Endothelial cell of umbilical vein (primary cell): ENCODE data around the gene ZNF629. TPM values are rescaled to one million over a fixed set of nuclear protein-coding genes. Genes with fewer than 3 reads are reported as not detected.

Experiments
- BruUV-seq: library from RNA; stranded (reverse); fragments of 400-500 nt; replicated peaks from 2 replicates; lab custom pipeline; 2021; lab: Mats Ljungman, UMichigan
- CTCF ChIA-PET: fragments of 300-600, 350-600 bp; sonication (Branson Sonifier 250); formaldehyde crosslinking; loops from one replicate; lab custom pipeline; 2021; ENCODE audit warnings: antibody characterized with exemption, inconsistent platforms; lab: Charles Lee
- POLR2A ChIA-PET: fragments of 300-600, 350-600 bp; sonication (Branson Sonifier 250); formaldehyde crosslinking; loops from one replicate; lab custom pipeline; 2021; ENCODE audit warnings: antibody characterized with exemption, inconsistent platforms; lab: Charles Lee
- DNase-seq: peaks from one replicate; pipeline ENCODE4 v3.0.0-alpha.2; 2011; ENCODE audit warnings: low read depth, low spot score
- FAIRE-seq: peaks from 2 replicates; lab custom pipeline; 2011; peaks lifted over from hg19 to GRCh38; lab: Jason Lieb, UNC
- H2AFZ ChIP-seq: 2 replicates; pipeline ENCODE4 v1.6.0; 2012; ENCODE audit warnings: low read depth, low read length, control low read depth, inconsistent platforms
- H3K27ac ChIP-seq: 2 replicates; pipeline ENCODE4 v1.5.1; 2011; ENCODE audit warnings: low read depth, mild to moderate bottlenecking, control low read depth, low read length, moderate library complexity; ENCODE audit not compliant: insufficient read depth
- H3K27me3 ChIP-seq, 2 experiments: 2 replicates each; pipeline versions ENCODE4 v1.6.0 to v1.6.1; 2011; ENCODE audit warnings: low read length in 2 of 2, mixed read lengths in 1 of 2; ENCODE audit not compliant: control insufficient read depth in 2 of 2, insufficient read depth in 2 of 2
- H3K36me3 ChIP-seq, 2 experiments: 2 replicates in 1 of 2; 3 replicates in 1 of 2; pipeline ENCODE4 v1.5.1; 2011; ENCODE audit warnings: low read length in 2 of 2, mild to moderate bottlenecking in 1 of 2, moderate library complexity in 1 of 2; ENCODE audit not compliant: control insufficient read depth in 2 of 2, insufficient read depth in 2 of 2; ENCODE audit errors: extremely low read depth in 1 of 2
- H3K4me1 ChIP-seq: 3 replicates; pipeline ENCODE4 v1.5.1; 2011; ENCODE audit warnings: mild to moderate bottlenecking, low read length; ENCODE audit not compliant: control insufficient read depth, insufficient read depth; ENCODE audit errors: extremely low read depth
- H3K4me2 ChIP-seq: 2 replicates; pipeline ENCODE4 v1.6.1; 2011; ENCODE audit warnings: low read length, control low read depth, mixed read lengths; ENCODE audit not compliant: insufficient read depth
- H3K4me3 ChIP-seq, 3 experiments: fragments of 200-600 bp in 1 of 3; sonication (generic), shearing (Covaris generic) in 1 of 3; replicated peaks in 1 of 3; 2 replicates each; pipeline ENCODE4 v1.5.1; 2011 to 2016; ENCODE audit warnings: control low read depth in 3 of 3, low read length in 3 of 3, mild to moderate bottlenecking in 2 of 3, inconsistent platforms in 1 of 3, low read depth in 1 of 3, moderate library complexity in 1 of 3; ENCODE audit not compliant: insufficient read depth in 1 of 3
- H3K79me2 ChIP-seq: 2 replicates; pipeline ENCODE4 v1.6.0; 2012; ENCODE audit warnings: low read length, inconsistent platforms; ENCODE audit not compliant: control insufficient read depth, insufficient read depth
- H3K9ac ChIP-seq: replicated peaks from 2 replicates; pipeline ENCODE3; 2011; ENCODE audit warnings: low read length, control low read depth; ENCODE audit not compliant: insufficient read depth; ENCODE audit errors: extremely low read depth
- H3K9me1 ChIP-seq: replicated peaks from 3 replicates; pipeline ENCODE4 v1.6.0; 2011; ENCODE audit warnings: mild to moderate bottlenecking, low read length; ENCODE audit not compliant: control insufficient read depth, insufficient read depth; ENCODE audit errors: extremely low read depth
- H3K9me3 ChIP-seq: replicated peaks from 2 replicates; pipeline ENCODE4 v1.5.1; 2012; ENCODE audit warnings: low read length, inconsistent platforms; ENCODE audit not compliant: control insufficient read depth, insufficient read depth
- H4K20me1 ChIP-seq: replicated peaks from 2 replicates; pipeline ENCODE3; 2011; ENCODE audit warnings: mild to moderate bottlenecking, low read length; ENCODE audit not compliant: control insufficient read depth, insufficient read depth; ENCODE audit errors: extremely low read depth
- GATA2 ChIP-seq: IDR thresholded peaks from 2 replicates; pipeline ENCODE4 v1.7.0; 2011; ENCODE audit warnings: low read depth, mild to moderate bottlenecking, moderate library complexity, mixed read lengths, low read length; ENCODE audit not compliant: insufficient read length, insufficient read depth
- POLR2A ChIP-seq: IDR thresholded peaks from 2 replicates; pipeline ENCODE4 v1.6.1; 2012; ENCODE audit warnings: low read depth, mild to moderate bottlenecking, control low read depth, low read length
- dilution Hi-C: fragments of 300-500 bp; cut with MboI; formaldehyde crosslinking; loops from one replicate; pipeline ENCODE4 v1.15.0; 2019; ENCODE audit warnings: low sequenced_read_pairs; ENCODE audit not compliant: extremely low pct_ligation_motif_present
- intact Hi-C: fragments of 100-400 bp; cut with micrococcal nuclease; formaldehyde crosslinking; loops from one replicate; pipeline ENCODE4 v1.10.0; 2022
- polyA plus RNA-seq, 4 experiments: library from polyadenylated mRNA; depleted of rRNA in 3 of 4; stranded (reverse) in 3 of 4; unstranded in 1 of 4; fragments of >200 nt; gene quantifications; 2 replicates each; pipeline versions ENCODE4 v1.2.1 to v1.2.3, GENCODE V29; 2011 to 2012; ENCODE audit warnings: missing spikeins in 1 of 4
- small RNA-seq: library from RNA; depleted of rRNA; stranded (forward); fragments of <200 nt; gene quantifications from one replicate; pipeline ENCODE3, GENCODE V24; 2012; ENCODE audit warnings: low replicate concordance, low read depth; ENCODE audit not compliant: insufficient read depth, insufficient read length
- total RNA-seq: library from RNA; stranded (reverse); gene quantifications from 2 replicates; pipeline ENCODE4 v1.2.3, GENCODE V29; 2021
- TF ChIP-seq, protein P1 (sequence below): IDR thresholded peaks from 2 replicates; pipeline ENCODE4 v1.6.1; 2011; ENCODE audit not compliant: insufficient read depth, insufficient read length
- TF ChIP-seq, protein P2 (sequence below), 2 donors: IDR thresholded peaks; 1 replicate in 1 of 2; 2 replicates in 1 of 2; pipeline ENCODE4 v1.5.1; 2011; ENCODE audit warnings: low read length in 2 of 2, mild to moderate bottlenecking in 2 of 2, moderate library complexity in 2 of 2, control low read depth in 1 of 2, inconsistent platforms in 1 of 2, low read depth in 1 of 2; ENCODE audit not compliant: insufficient read depth in 1 of 2; ENCODE audit errors: extremely low read depth in 1 of 2

Gene ZNF629
- total and polyA plus RNA-seq, 2 donors (not counting 3 experiments of a cell fraction or from before 2014, with no cell fraction given) = 5.2 to 11.2 TPM

DNA sequence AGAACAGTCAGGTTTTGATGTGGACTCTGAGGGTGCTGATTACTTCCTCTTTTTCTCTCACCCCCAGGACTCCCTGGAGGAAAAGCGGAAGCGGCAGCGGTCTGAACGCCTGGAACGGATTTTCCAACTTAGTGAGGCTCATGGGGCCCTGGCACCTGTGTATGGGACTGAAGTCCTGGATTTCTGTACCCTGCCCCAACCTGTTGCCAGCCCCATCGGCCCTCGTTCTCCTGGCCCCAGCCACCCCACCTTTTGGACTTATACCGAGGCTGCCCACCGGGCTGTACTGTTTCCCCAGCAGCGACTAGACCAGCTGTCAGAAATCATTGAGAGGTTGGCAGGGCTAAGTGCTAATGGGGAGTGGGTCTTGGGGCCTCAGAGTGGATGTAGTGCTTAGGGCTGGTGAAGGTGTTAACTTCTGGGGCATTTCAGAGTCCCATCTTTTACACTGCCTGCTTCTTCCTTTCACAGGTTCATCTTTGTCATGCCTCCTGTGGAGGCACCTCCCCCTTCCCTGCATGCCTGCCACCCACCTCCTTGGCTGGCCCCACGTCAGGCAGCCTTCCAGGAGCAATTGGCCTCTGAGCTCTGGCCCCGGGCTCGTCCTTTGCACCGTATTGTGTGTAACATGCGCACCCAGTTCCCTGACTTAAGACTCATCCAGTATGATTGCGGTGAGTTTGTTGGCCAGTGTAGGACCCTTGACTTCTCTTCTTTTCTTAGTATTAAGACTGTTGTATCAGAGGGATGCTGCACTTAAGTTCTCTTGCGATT is 57.9 kb downstream of the ZNF629 start:
- CTCF ChIA-PET = no interaction called here
- DNase-seq = no peak
- intact Hi-C loops = no loop called here
- H3K9me3 ChIP-seq = no peaks in the 10 kb centered on the region
- H3K27me3 ChIP-seq = no peaks in the 10 kb centered on the region
- no peak overlapping the region for H2AFZ ChIP-seq
- H3K79me2 ChIP-seq = peaks cover 4% of the 10 kb centered on the region
- H3K4me1 ChIP-seq = no peaks in the 10 kb centered on the region
- H3K9ac ChIP-seq = no peak overlapping the region
- no peaks in the 10 kb centered on the region for H3K9me1 ChIP-seq
- dilution Hi-C loops = no loop called here
- BruUV-seq = no TSS peak
- POLR2A ChIA-PET = no interaction called here
- FAIRE-seq = no peak
- H4K20me1 ChIP-seq = no peaks in the 10 kb centered on the region
- TF ChIP-seq, protein P1, sequence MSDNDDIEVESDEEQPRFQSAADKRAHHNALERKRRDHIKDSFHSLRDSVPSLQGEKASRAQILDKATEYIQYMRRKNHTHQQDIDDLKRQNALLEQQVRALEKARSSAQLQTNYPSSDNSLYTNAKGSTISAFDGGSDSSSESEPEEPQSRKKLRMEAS = no peak
- TF ChIP-seq, protein P2, sequence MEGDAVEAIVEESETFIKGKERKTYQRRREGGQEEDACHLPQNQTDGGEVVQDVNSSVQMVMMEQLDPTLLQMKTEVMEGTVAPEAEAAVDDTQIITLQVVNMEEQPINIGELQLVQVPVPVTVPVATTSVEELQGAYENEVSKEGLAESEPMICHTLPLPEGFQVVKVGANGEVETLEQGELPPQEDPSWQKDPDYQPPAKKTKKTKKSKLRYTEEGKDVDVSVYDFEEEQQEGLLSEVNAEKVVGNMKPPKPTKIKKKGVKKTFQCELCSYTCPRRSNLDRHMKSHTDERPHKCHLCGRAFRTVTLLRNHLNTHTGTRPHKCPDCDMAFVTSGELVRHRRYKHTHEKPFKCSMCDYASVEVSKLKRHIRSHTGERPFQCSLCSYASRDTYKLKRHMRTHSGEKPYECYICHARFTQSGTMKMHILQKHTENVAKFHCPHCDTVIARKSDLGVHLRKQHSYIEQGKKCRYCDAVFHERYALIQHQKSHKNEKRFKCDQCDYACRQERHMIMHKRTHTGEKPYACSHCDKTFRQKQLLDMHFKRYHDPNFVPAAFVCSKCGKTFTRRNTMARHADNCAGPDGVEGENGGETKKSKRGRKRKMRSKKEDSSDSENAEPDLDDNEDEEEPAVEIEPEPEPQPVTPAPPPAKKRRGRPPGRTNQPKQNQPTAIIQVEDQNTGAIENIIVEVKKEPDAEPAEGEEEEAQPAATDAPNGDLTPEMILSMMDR (IDR thresholded peaks at IDR 0.05; ENCODE audit: extremely low read depth in 1 of 2, insufficient read depth in 1 of 2, low read depth in 1 of 2, low read length in 2 of 2) = no peak
- TF ChIP-seq GATA2 (no peak), POLR2A (no peak)
- H3K27ac ChIP-seq = no peak overlapping the region
- peaks cover 36 to 43% of the 10 kb centered on the region in 2 experiments for H3K36me3 ChIP-seq
- no peak overlapping the region for H3K4me3 ChIP-seq
- H3K4me2 ChIP-seq = no peak overlapping the region

Small RNA genes within 50 kb of the gene (small RNA-seq; reads per million reads assigned to genes)
- gene RF00017 = not detected

Other genes starting within 250 kb of the ZNF629 start
- gene ZNF764, start 228.8 kb downstream of the ZNF629 start, total RNA-seq = 10.7 and 12.1 TPM in 2 replicates
- gene ZNF764, start 228.8 kb downstream of the ZNF629 start, polyA plus RNA-seq = 5.0 and 7.9 TPM in 2 replicates
- gene ZNF688, start 215.5 kb downstream of the ZNF629 start, total RNA-seq = 10.5 and 10.9 TPM in 2 replicates
- gene ZNF688, start 215.5 kb downstream of the ZNF629 start, polyA plus RNA-seq = 5.4 and 7.5 TPM in 2 replicates
- gene ZNF785, start 201.5 kb downstream of the ZNF629 start, total RNA-seq = 17.6 and 21.9 TPM in 2 replicates
- gene ZNF785, start 201.5 kb downstream of the ZNF629 start, polyA plus RNA-seq = 7.8 and 9.7 TPM in 2 replicates
- gene ZNF689, start 176.8 kb downstream of the ZNF629 start, total RNA-seq = 6.8 and 8.4 TPM in 2 replicates
- 7.5 and 9.2 TPM in 2 replicates for gene ZNF689, start 176.8 kb downstream of the ZNF629 start, polyA plus RNA-seq
- 57.0 and 70.0 TPM in 2 replicates for gene PRR14, start 136.2 kb downstream of the ZNF629 start, total RNA-seq
- gene PRR14, start 136.2 kb downstream of the ZNF629 start, polyA plus RNA-seq = 17.0 and 20.5 TPM in 2 replicates
- 68.6 and 72.5 TPM in 2 replicates for gene FBRS, start 128.8 kb downstream of the ZNF629 start, total RNA-seq
- 15.5 and 16.3 TPM in 2 replicates for gene FBRS, start 128.8 kb downstream of the ZNF629 start, polyA plus RNA-seq
- gene SRCAP, start 88.0 kb downstream of the ZNF629 start, total RNA-seq = 67.6 and 77.7 TPM in 2 replicates
- gene SRCAP, start 88.0 kb downstream of the ZNF629 start, polyA plus RNA-seq = 9.7 and 11.0 TPM in 2 replicates
- 33.0 and 34.1 TPM in 2 replicates for gene PHKG2, start 38.8 kb downstream of the ZNF629 start, total RNA-seq
- 48.8 and 55.4 TPM in 2 replicates for gene PHKG2, start 38.8 kb downstream of the ZNF629 start, polyA plus RNA-seq
- gene CFAP119, start 25.1 kb downstream of the ZNF629 start, total RNA-seq = 6.5 and 7.2 TPM in 2 replicates
- 9.5 and 13.7 TPM in 2 replicates for gene CFAP119, start 25.1 kb downstream of the ZNF629 start, polyA plus RNA-seq
- gene RNF40, start 24.9 kb downstream of the ZNF629 start, total RNA-seq = 97.0 and 102 TPM in 2 replicates
- 60.5 and 67.6 TPM in 2 replicates for gene RNF40, start 24.9 kb downstream of the ZNF629 start, polyA plus RNA-seq
- gene BCL7C, start 106.9 kb upstream of the ZNF629 start, total RNA-seq = 38.3 and 39.5 TPM in 2 replicates
- gene BCL7C, start 106.9 kb upstream of the ZNF629 start, polyA plus RNA-seq = 30.2 and 33.7 TPM in 2 replicates
- 1.4 and 1.5 TPM in 2 replicates for gene CTF1, start 109.4 kb upstream of the ZNF629 start, total RNA-seq
- 4.3 and 4.7 TPM in 2 replicates for gene CTF1, start 109.4 kb upstream of the ZNF629 start, polyA plus RNA-seq
- gene FBXL19, start 136.4 kb upstream of the ZNF629 start, total RNA-seq = 37.3 and 38.0 TPM in 2 replicates
- gene FBXL19, start 136.4 kb upstream of the ZNF629 start, polyA plus RNA-seq = 22.1 and 29.5 TPM in 2 replicates
- 17.0 and 17.6 TPM in 2 replicates for gene ORAI3, start 161.9 kb upstream of the ZNF629 start, total RNA-seq
- 25.4 and 33.9 TPM in 2 replicates for gene ORAI3, start 161.9 kb upstream of the ZNF629 start, polyA plus RNA-seq
- gene SETD1A, start 170.5 kb upstream of the ZNF629 start, total RNA-seq = 21.3 and 25.6 TPM in 2 replicates
- 3.4 and 3.5 TPM in 2 replicates for gene SETD1A, start 170.5 kb upstream of the ZNF629 start, polyA plus RNA-seq
- 2.9 and 3.5 TPM in 2 replicates for gene HSD3B7, start 198.0 kb upstream of the ZNF629 start, total RNA-seq
- gene HSD3B7, start 198.0 kb upstream of the ZNF629 start, polyA plus RNA-seq = 4.8 and 6.3 TPM in 2 replicates
- 0.07 and 0.11 TPM in 2 replicates for gene STX1B, start 223.4 kb upstream of the ZNF629 start, total RNA-seq
- 0.14 and 0.21 TPM in 2 replicates for gene STX1B, start 223.4 kb upstream of the ZNF629 start, polyA plus RNA-seq
- 60.7 and 65.2 TPM in 2 replicates for gene STX4, start 246.4 kb upstream of the ZNF629 start, total RNA-seq
- gene STX4, start 246.4 kb upstream of the ZNF629 start, polyA plus RNA-seq = 49.4 and 49.5 TPM in 2 replicates